Progenitor cell of endocrine pancreas (in vitro differentiated cells): ENCODE data around the gene KRTAP1-3. TPM values are rescaled to one million over a fixed set of nuclear protein-coding genes. Genes with fewer than 3 reads are reported as not detected.

Source experiments
- DNase-seq: peaks from one replicate; pipeline ENCODE4 v3.0.0; 2021; ENCODE audit warnings: low spot score; ENCODE audit not compliant: unreplicated experiment
- H3K27ac Mint-ChIP-seq: 2 replicates; pipeline ENCODE4 v1.8.0; 2021; ENCODE audit warnings: mild to moderate bottlenecking, moderate library complexity, mixed read lengths
- H3K27me3 Mint-ChIP-seq: 2 replicates; pipeline ENCODE4 v1.8.0; 2021; ENCODE audit warnings: mixed read lengths
- H3K36me3 Mint-ChIP-seq: 2 replicates; pipeline ENCODE4 v1.8.0; 2022; ENCODE audit warnings: mixed read lengths; ENCODE audit not compliant: insufficient read depth
- H3K4me1 Mint-ChIP-seq: 2 replicates; pipeline ENCODE4 v1.8.0; 2021; ENCODE audit warnings: low read depth, mixed read lengths
- H3K4me3 Mint-ChIP-seq: 2 replicates; pipeline ENCODE4 v1.8.0; 2021; ENCODE audit warnings: low read depth, mild to moderate bottlenecking, moderate library complexity, mixed read lengths
- H3K9me3 Mint-ChIP-seq: 2 replicates; pipeline ENCODE4 v1.8.0; 2021; ENCODE audit warnings: low read depth, mixed read lengths
- CTCF ChIP-seq: fragments of 200-600 bp; sonication (generic); IDR thresholded peaks from one replicate; pipeline ENCODE4 v1.5.0; 2021; ENCODE audit warnings: antibody characterized with exemption, mild to moderate bottlenecking; ENCODE audit not compliant: unreplicated experiment
- total RNA-seq: library from RNA; stranded (reverse); gene quantifications from 2 replicates; pipeline ENCODE4 v1.2.1, GENCODE V29; 2021

The KRTAP1-3 gene
- total RNA-seq, 1 donor from 2014 or later = not detected

GRCh38 chr17:41016578-41017215 is 18.0 kb downstream of the KRTAP1-3 start:
- peaks cover 4% of the 10 kb centered on the region for H3K4me1 Mint-ChIP-seq
- peaks cover 2% of the 10 kb centered on the region for H3K9me3 Mint-ChIP-seq
- DNase-seq = no peak
- no peaks in the 10 kb centered on the region for H3K27me3 Mint-ChIP-seq
- no peak overlapping the region for H3K27ac Mint-ChIP-seq
- no peak overlapping the region for H3K4me3 Mint-ChIP-seq
- TF ChIP-seq CTCF = no peak
- no peaks in the 10 kb centered on the region for H3K36me3 Mint-ChIP-seq

- no peaks in the 10 kb centered on the region for H3K27me3 Mint-ChIP-seq
- H3K9me3 Mint-ChIP-seq = no peaks in the 10 kb centered on the region
- H3K4me3 Mint-ChIP-seq = no peak overlapping the region
- H3K4me1 Mint-ChIP-seq = peaks cover 4% of the 10 kb centered on the region
- no peak for DNase-seq
- no peaks in the 10 kb centered on the region for H3K36me3 Mint-ChIP-seq
- TF ChIP-seq CTCF = no peak
- H3K27ac Mint-ChIP-seq = no peak overlapping the region
Measured at GRCh38 chr17:41015454-41015853, 19.2 kb downstream of the KRTAP1-3 start.

GRCh38 chr17:41013606-41014005 is 21.1 kb downstream of the KRTAP1-3 start:
- H3K27me3 Mint-ChIP-seq = no peaks in the 10 kb centered on the region
- no peak for TF ChIP-seq CTCF
- H3K9me3 Mint-ChIP-seq = no peaks in the 10 kb centered on the region
- peaks cover 17% of the 10 kb centered on the region for H3K4me1 Mint-ChIP-seq
- H3K27ac Mint-ChIP-seq = no peak overlapping the region
- no peak overlapping the region for H3K4me3 Mint-ChIP-seq
- H3K36me3 Mint-ChIP-seq = no peaks in the 10 kb centered on the region
- DNase-seq = no peak

- no peaks in the 10 kb centered on the region for H3K27me3 Mint-ChIP-seq
- TF ChIP-seq CTCF = no peak
Measured at GRCh38 chr17:41013181-41013580, 21.5 kb downstream of the KRTAP1-3 start.

GRCh38 chr17:41012326-41013120 is 22.2 kb downstream of the KRTAP1-3 start:
- H3K4me3 Mint-ChIP-seq = no peak overlapping the region
- H3K9me3 Mint-ChIP-seq = no peaks in the 10 kb centered on the region
- H3K4me1 Mint-ChIP-seq = peaks cover 19% of the 10 kb centered on the region
- no peak for TF ChIP-seq CTCF
- no peak overlapping the region for H3K27ac Mint-ChIP-seq
- no peaks in the 10 kb centered on the region for H3K36me3 Mint-ChIP-seq
- H3K27me3 Mint-ChIP-seq = no peaks in the 10 kb centered on the region
- DNase-seq = no peak

More at GRCh38 chr17:41013181-41013580, 21.5 kb downstream of the KRTAP1-3 start:
- no peak overlapping the region for H3K27ac Mint-ChIP-seq
- no peaks in the 10 kb centered on the region for H3K36me3 Mint-ChIP-seq
- no peak overlapping the region for H3K4me3 Mint-ChIP-seq
- DNase-seq = no peak
- peaks cover 19% of the 10 kb centered on the region for H3K4me1 Mint-ChIP-seq
- H3K9me3 Mint-ChIP-seq = no peaks in the 10 kb centered on the region
